Fibroblast of pulmonary artery (primary cell): ENCODE results near the gene PRDM15.

Experiments used
- DNase-seq: peaks from one replicate; pipeline ENCODE4 v3.0.0-alpha.2; 2010; ENCODE audit warnings: low read depth
- H3K4me3 ChIP-seq: replicated peaks from 2 replicates; pipeline ENCODE4 v1.5.1; 2011; ENCODE audit warnings: low read depth, mild to moderate bottlenecking, control low read depth, low read length, moderate library complexity
- TF ChIP-seq, protein P1 (sequence below): IDR thresholded peaks from 2 replicates; pipeline ENCODE4 v1.5.1; 2011; ENCODE audit warnings: mild to moderate bottlenecking, control low read depth, low read length, inconsistent platforms; ENCODE audit errors: missing control alignments

PRDM15 gene

DNA sequence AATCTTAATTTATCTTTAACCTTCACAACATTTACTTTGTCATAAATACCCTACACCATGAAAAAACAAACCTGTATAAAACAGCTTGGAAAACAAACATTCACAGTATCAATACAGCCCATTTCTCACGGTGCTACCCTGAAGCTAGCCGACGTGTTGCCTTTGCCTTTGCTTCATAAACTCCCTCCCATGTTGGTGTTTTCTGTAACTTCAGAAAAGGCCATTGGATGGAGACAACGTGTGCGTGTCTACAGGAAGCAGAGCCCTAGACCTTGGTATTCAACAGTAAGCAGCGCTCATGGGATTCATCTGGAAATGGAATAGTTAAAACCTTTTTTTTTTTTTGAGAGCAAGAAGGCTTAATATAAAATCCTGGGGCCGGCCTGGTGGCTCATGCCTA lies 7.2 kb upstream of the PRDM15 start:
- TF ChIP-seq, protein P1, sequence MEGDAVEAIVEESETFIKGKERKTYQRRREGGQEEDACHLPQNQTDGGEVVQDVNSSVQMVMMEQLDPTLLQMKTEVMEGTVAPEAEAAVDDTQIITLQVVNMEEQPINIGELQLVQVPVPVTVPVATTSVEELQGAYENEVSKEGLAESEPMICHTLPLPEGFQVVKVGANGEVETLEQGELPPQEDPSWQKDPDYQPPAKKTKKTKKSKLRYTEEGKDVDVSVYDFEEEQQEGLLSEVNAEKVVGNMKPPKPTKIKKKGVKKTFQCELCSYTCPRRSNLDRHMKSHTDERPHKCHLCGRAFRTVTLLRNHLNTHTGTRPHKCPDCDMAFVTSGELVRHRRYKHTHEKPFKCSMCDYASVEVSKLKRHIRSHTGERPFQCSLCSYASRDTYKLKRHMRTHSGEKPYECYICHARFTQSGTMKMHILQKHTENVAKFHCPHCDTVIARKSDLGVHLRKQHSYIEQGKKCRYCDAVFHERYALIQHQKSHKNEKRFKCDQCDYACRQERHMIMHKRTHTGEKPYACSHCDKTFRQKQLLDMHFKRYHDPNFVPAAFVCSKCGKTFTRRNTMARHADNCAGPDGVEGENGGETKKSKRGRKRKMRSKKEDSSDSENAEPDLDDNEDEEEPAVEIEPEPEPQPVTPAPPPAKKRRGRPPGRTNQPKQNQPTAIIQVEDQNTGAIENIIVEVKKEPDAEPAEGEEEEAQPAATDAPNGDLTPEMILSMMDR = no peak
- H3K4me3 ChIP-seq = no peak overlapping the region
- DNase-seq = no peak

DNA sequence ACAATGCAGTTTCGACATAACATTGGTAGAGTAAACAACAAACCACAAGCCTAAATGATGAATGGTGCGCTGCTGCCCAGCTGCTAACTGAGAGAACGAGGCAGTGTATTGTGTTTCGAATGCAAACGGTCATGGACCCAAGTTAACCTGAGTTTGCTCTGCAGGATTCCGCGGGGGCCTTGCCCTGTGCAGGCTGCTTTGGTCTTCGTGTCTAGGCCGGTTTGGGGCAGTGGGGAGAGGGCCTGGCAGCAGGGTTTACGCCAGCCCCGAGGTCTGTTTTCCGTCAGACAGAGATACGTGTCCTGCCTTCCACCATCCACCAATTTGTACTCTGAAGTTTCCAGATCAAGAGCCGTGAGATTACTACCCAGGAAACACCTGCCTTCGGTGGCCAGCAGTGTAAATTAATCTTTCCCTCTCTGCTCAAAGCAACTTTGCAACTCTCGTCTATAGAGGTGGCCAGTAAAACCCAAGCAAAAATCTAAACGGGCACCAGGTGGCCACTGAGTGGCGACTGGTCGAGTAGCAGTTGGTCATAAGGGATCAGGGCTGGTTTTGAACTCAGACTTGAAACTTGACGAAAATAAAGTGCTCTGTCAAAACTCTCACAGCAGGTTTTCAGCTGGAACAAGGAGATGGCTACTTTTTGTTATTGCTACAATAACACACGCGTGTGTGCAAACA lies 6.3 kb upstream of the PRDM15 start:
- TF ChIP-seq, protein P1 = no peak
- no peak for DNase-seq
- H3K4me3 ChIP-seq = no peak overlapping the region

DNA sequence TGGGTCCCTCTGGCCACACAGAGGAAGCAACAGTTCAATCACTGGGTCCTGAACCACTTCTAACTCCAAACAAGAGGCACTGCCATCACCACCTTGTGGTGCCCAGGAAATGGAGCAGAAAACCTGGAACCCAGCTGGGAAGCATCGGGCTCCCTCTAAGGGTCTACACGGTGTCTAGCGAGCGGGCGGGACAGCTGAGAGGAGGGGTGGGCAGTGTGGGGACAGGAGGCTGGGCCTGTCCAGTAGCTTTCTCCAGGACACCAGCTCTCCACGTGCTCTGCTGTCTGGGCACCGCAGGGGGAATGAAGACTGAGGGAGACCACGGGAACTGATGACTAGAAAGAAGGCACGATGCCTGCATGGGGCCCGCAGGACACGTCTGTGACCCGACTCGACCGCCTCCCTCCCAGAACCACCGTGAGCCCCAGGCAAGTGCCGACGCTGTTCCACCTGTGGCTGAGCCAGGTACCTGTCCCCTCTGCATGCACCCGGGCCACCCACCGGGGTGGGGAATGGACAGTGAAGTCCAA lies 5.4 kb upstream of the PRDM15 start:
- no peak for DNase-seq
- no peak overlapping the region for H3K4me3 ChIP-seq
- TF ChIP-seq, protein P1 = no peak

DNA sequence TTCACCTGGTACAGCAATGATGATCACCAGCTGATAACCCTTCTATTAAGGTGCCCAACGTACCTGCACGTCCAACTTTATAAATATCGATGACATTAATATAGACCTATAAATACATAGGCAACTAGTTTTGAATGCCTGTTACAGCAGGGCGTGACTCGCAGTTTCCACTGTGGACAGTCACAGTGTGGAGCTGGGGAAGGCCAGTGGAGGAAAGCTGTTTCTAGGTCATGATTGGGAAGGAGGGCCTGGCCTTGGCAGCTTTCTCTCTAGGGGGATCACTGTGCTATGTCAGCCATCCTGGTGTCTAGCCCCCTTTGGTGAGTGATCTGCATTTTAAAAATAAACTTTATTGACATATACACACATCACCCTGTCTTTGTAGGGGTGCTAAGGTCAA lies 4.4 kb upstream of the PRDM15 start:
- no peak overlapping the region for H3K4me3 ChIP-seq
- DNase-seq = no peak
- TF ChIP-seq, protein P1 = no peak

DNA sequence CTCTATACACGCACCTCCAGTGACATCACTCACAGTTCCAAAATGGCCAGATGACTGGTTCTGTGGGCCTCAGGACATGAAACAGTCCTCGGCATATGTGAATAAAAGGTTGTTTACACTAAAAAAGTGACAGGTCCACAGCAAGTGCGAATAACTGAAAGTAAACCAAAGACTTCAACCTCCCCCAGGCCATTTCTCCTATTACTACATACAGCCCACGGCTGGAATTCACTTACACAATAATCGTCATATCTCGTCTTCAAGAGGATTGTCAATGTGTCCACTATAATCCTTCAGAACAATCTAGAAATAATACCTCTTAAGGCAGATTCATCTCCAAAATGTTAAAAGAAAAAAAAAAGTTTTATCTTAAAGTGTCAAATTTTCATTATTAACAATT lies 1.9 kb upstream of the PRDM15 start:
- H3K4me3 ChIP-seq = no peak overlapping the region
- no peak for DNase-seq
- TF ChIP-seq, protein P1 = no peak

DNA sequence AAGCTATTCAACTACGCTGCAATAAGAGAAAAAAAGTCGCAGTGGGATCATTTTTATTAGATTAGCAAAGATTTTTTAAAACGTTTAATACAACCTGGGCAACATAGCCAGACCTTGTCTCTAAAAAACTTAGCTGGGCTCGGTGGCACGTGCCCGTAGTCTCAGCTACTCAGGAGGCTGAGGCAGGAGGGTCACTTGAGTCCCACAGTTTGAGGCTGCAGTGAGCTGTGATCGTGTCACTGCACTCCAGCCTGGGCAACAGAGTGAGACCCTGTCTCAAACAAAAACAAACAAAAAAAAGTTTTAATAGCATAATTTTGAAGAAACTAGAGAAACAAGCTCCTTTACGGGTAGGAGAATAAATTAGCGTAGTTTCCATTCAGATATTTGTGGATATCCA lies 1.0 kb upstream of the PRDM15 start:
- peak overlapping the region; percentile 61 for H3K4me3 ChIP-seq

More for the DNA sequence above, 1.0 kb upstream of the PRDM15 start:
- no peak for DNase-seq
- TF ChIP-seq, protein P1 = no peak
